HG03103 (cell line): ENCODE measurements around the gene KCNIP4.

Source experiments
- ATAC-seq: cut with Tn5 transposase; IDR thresholded peaks from one replicate; pipeline ENCODE4 v1.9.1; 2021; ENCODE audit warnings: low read depth; ENCODE audit not compliant: unreplicated experiment

Gene KCNIP4

DNA sequence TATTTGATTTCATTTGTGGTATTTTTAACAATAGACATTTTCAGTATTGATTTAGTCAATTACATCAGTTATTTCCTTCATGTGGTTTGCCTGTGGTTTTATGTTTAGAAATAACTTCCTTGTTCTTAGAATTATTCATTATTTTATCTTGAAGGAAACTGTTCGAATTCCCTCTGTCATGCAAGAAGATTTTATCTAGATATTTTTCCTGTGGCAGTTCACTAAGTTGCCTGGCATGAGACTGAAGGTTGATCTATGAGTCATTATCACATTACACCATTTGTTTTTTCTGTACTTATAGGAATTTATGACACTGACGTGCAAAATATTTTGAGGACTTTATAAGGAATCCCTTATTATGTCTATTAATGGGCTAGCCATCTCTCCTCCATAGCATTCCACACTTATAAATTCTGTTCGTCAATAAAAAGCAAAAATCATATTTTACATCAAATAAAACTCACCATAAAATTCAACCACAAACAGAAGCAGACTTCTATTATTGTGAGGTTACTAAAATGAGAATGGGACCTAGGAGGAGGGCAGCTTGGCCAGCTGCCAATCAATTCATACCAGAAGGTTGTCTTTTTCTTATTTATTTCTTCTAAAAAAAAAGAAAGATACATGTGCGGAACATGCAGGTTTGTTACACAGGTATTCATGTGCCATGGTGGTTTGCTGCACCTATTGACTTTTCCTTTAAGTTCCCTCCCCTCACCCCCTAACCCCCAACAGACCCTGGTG is 179.0 kb downstream of the KCNIP4 start:
- ATAC-seq = no peak

DNA sequence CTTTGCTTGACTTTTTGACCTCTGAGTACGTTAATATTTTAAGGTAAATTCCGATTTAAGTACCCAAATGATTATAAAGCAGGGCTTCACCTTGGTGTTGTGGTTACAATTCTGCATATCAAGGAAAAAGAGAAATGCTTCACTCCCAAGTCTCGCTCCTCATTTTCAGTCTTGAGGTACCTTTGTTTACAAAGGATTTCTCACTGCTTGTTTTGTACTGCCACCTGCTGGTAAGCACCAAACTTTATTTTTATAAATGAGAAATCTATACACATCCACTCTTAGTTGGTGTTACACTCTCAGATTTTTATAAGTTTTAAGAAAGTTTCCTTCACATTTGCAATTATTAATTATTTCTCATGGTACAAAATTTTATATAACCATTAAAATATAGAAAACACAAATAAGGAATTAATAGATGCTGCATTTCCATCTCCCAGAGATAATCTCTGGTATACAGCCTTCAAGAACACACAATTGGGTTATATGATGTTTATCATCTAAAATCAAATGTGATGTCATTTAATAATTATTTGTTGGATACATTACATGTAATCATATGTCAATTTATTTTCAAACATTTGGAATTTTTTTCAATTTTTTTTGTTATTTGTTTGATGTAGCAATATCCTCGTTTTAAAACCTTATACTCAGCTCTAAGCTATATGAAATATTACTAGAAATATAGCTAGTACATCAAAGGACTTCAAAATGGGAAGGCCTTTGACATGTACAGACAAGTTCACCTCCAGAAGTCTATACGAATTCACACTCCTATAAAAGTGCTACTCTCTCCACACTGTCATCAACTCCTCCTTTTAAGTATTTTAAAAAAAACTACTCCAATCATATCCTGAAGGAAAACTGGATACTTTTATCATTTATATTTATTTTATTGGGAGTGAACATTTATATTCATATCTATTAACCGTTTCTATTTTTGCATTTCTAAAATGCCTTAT is 179.9 kb downstream of the KCNIP4 start:
- ATAC-seq = no peak

DNA sequence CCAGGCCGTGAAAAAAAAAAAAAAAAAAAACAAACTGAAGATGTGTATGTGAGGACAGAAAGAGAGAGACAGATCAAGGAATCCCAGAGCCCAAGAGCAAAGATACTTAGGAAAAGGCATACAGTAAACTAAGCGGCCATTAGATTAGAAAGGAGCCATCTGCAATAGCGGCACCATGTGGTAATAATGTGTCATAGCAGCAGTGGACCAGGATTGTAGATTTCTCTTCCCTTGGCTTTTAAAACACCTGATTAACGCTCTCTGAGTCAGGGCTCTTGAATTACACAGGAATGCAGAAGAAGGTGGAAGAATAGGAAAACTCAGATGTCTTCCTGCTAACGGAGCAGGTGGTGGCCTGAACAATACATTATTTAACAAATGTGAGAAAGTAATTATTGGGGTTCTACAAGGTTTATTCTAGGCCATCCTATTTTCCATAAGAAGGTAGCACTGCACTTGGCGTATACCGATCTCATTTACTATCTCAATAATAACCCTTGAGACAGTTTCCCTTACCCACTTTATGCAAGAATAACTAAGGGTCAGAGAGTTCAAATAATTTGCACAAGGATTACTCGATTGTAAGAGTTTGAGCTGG is 182.7 kb downstream of the KCNIP4 start:
- ATAC-seq = peak; percentile 77

DNA sequence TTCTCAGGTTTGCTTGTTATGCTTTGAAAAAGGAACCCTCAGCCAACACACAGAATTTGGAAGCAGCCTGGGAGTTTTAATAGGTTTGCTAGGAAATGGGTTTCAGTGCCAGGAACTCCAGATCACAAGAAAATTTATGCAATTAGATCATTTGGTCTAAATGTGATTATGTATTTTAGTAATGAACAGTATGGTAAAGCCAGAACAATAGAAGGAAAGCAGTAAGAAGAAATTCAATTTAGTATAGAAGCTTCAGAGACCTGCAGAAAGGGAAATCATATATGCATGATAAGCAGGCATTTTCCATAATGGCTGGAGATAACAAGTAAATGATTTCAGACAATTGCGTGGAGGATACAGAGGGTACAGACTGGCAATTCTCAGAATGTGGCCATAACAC is 184.7 kb downstream of the KCNIP4 start:
- ATAC-seq = no peak

DNA sequence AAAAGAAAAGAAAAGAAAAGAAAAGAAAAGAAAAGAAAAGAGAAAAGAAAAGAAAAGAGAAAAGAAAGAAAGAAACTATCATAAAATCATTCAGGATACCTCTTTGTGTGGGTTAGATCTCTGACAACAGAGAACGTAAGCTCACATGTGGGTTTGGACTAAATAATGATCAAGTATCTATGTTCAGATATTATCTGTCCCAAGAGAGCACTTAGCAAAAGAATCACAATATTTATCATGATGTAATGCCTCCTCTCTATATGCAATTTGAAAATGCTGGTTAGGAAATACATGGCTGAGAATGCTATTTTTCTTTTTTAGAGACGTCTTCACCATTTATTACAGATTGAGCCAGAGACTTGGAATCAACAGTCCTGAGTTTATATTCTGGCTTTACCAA is 191.3 kb downstream of the KCNIP4 start:
- no peak for ATAC-seq

DNA sequence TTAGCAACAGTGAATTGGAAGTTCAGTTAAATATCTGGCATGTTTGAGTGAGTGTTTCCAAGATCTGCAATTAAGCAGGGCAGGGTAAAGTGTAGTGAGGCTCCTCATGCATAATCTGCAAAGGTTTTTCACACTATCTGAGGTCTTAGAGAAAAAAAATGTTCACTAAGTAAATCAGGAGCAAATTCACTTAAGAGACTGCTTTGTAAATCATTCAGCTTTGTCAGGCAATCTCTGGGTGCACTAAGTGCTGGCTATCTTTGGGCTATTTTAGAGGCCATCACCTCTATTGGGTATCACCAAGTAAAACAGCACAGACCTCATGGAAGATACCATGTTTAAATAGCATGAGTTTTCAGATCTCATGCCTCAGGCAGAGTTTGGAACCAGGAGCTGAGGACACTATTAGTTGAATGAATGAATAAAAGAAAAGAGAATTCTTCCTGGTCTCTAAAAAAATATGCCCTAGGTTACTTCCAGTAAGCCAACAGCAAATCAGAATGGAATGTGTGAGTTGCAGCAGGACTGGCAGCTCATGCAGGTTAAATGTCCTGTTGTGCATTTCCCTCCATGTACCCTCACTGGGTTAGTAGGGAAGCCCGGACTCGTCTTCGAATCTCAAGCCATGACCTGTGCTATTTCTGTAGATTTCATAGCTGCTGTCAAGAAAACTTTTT is 195.3 kb downstream of the KCNIP4 start:
- no peak for ATAC-seq

DNA sequence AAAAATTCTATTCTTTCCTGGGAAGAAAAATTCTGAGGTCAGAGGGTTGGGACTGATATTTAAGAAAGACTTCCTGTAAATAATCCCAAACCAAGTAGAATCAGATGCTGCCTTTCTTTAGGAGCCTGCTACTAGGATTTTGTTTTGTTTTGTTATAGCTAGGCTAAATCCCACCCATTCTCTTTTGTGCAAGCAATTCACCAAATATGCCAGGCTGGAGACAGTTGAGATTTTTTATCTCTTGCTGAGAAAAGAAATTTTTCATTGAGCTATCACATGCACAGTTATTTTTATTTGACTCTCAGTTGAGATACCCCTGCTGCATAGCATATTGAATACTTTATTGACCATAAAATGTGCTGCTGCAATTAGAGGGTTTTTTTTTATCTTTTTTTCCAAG is 196.0 kb downstream of the KCNIP4 start:
- no peak for ATAC-seq

DNA sequence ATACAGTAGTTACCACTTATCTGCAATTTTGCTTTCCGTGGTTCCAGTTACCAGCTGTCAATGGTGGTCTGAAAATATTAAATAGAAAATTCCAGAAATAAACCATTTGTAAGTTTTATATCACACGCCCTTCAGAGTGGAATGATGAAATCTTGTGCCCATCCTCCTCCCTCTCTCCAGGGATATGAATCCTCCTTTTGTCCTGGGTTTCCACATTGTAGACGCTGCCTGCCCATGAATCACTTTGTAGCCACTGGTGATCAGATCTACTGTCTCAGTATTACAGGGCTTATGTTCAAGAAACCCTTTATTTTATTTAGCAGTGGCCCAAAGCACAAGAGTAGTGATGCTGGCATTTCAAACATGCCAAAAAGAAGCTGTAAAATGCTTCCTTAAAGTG is 198.6 kb downstream of the KCNIP4 start:
- no peak for ATAC-seq

DNA sequence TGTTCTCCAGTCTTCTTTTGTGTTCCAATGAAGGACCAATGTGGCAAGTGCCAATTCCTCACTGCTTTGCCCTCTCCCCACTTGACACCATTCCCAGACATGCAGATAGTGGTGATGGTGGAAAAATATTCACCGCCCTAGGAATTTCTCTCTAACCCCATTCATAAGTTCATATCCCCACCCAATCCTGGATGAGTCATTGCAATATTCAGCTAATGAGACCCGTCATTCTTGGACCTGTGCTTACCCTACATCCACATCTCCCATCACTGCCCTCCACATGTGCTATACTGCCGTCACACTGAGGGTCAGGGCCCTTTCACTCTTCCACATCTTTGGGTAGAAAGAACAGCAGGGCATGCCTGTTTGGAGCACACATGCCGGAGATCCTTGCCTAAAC is 199.2 kb downstream of the KCNIP4 start:
- ATAC-seq = no peak

DNA sequence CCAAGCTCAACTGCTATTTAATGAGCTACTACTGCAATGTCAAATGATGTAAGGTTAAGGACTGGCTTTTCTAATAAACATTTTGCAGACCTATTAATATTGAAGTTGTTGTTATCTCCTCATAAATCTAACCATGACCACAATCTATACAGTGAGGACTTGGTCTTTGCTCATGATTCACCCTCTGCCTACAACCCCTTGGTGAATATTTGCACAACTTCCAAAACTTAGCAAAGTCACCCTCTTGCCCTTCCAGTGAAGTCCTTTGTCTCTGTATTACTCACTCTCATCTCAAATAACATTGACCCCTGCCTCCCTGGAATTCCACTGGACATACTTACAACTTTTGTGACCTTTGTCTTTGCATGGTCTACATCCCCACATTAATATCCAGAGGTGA is 204.5 kb downstream of the KCNIP4 start:
- no peak for ATAC-seq

DNA sequence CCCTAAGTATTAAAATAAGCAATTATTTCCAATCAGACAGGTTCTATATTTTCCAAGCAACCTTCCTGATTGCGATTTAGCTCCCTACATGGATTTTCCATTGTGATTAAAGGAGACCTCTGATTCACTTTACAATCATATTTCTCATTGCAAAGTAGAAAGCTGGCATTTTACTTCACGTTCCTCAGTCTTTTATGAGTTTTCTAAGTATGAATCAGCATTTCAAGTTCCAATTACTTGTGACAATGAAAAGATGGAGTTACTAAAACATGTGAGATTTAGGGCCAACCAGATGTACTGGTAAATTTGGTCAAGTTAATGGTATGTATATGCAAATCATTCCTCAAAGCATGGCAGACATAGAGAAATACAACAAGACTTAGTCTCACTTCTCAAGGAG is 206.2 kb downstream of the KCNIP4 start:
- no peak for ATAC-seq

DNA sequence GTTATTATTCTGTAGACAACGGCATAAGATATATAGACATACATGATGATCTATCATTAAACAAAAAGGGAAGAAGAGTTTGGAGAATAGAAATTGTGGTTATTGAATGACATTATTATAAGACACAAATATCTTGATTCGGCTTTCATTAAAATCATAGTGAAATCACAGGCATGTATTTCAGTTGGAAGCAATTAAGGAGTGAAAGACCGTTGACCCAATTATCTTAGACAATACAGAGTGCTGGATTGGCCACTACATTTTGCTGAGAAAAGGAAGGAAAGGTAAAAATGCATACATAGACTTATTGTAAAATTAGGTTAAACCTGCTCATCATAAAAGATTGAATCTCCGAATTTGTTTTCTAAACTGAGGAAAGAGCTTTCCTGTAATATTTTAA is 209.8 kb downstream of the KCNIP4 start:
- no peak for ATAC-seq

DNA sequence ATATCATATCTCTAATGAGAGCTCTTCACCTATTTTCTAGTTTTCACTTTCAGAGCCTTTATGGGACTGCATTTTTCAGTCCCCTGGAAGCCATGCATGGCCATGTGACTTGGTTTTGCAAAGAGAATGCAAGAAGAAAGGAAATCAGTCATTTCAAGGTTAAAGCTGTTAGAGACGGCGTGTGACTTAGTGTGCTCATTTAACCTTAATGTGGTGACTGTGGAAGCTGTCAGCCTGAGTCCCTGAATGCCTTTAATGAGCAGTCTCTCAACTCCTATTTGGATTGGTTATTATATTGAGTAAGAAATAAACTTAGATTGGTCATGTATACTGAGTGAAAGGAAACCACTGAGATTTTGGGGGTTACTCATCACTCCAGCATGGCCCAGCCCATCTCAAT is 212.7 kb downstream of the KCNIP4 start:
- no peak for ATAC-seq

DNA sequence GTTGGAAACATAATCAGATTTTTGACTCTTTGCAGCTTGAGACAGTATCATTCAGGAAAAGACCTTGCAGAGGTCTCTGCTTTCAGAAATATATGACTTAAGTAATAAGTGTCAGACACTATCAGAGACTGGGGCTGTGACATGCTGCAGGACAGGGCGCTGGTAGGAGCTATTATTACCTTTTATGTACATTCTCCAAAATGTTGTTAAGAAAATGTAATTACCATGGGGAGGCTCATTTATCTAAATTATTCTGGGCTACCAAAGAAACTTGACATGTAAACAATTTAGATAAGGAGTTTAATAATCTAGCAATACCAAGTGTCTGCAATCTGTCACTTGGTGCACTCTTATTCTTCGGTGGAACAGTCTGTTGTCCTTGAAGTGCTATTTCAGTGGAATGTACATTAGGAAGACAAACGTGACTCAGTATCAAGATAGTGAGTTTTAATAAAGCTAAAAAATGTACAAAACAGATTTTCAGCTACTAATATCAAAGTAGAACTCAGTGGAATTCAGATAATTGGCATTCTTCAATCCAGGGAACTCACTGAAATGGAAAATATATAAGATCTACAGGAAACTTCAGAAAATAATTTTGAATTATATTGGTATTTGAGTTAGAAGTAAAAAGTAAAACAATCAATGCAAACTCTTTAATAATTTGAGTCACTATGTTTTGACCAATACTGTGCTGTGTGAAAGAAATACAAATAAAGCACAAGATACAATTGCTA is 214.5 kb downstream of the KCNIP4 start:
- no peak for ATAC-seq

DNA sequence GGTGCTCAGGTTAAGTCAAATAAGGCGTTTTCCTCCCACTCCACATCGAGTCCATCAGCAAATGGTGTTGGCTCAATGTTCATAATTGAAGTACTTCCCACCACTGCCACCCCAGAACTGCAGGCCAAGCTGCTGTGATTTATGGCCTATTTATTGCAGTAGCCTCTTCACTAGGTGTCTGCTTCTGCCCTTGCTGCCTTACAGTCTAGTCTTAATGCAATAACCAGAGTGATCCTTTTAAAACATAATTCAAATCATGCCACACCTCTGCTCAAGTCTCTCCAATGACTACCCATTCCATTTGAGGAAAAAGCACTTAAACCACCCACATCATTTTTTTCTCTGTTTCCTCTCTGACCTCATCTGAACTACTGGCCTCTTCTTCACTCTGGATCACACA is 220.3 kb downstream of the KCNIP4 start:
- no peak for ATAC-seq

DNA sequence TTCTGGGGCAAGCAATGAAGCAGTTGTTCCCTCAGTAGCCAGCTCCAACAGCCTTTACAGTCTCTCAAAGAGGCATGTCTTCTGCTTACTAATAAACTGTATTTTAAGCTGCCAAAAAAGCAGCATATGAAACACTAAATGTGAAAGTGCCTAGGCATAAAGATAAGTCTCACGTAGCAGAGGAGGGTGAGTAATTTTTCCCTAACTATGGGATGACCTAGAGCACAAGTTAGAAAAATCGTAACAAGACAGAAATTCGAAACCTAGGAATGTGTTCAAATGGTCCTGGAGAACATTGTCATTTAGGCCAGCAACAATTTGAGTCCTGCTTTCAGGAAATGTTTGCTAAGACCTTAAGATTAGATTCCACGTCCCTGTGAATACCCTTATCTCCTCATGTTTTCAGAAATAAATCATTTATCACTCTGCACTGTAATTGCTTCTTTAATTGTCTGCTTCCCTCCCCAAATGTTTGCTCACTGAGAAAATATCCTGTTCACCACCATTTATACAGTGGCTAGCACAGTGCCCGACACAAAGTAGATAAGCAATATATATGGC is 222.2 kb downstream of the KCNIP4 start:
- ATAC-seq = no peak

DNA sequence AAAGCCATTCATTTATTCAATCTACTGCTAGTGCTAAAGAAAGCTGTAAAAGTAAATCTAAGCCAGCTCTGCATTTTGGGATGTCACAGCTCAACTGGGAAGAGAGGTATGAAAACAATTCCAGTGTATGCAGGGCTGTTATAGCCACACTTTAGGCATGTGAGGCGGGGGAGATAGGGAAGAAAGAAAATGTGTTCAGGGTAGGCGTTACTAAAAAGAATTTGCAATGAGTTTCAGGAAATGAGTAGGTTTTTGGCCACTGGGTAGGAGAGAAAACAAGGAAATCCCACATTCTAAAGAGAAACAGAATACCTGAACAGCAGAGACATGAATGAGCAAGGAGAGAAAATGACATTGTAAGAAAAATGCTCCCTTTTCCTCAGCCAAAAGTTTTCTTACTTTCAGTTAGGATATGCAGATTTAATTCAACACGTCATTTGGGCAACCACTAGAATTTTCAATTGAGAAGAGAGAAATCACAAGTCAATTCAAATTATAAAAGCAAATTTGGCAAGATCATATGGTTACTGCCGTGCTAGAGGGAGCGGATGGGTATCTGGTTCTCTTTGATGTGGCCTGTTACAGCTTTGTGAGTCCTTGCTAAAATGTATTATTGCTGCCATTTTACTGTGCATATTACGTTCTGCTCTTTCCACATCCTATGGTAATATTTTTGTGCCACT is 226.3 kb downstream of the KCNIP4 start:
- no peak for ATAC-seq

DNA sequence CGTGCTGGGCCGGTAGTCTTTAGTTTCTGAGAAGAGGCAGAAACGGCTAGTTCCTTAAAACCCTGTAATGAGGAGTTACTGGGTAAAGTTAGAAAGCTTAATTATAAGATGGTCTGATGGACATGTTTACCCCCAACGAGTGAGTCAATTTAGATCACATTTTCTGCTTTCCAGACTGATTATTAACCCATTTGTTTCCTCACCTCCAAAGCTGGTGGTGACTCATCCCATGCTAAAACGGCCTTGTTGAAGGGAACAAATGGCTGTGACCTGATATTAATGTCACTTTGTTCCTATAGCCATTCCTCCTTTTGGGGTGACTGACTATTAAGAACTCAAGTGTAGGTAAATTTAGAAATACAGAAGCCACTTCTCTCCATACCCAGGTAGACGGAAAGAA is 232.0 kb downstream of the KCNIP4 start:
- no peak for ATAC-seq

DNA sequence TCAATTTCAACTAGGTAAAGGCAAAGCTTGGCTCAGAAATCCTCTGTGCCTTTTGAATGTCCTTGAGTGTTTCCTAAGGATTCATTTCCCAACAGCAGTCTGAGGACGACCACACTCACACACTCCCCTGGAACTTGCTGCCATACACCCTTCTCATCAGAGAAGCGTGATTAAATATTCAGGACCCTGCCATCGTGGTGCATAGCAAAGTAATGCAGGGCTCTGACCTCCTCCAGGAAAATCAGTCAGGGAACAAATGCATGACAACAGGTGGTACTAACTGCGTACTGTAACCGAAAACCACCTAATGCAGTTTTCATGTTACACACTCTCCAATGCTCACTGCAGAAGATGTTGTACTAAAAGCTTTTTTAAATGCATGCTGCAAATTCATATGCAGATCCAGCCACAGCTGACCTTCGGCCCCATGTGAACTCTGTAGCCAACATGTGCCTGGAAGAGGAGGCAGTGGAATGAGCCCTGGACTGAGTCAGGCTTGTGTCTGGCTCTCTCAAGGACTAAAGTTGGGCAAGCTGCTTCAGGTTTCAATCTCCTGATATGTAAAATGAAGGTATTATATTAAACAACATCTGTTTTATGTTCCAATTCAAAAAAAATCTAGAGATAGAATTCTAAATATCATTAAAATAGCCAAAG is 238.3 kb downstream of the KCNIP4 start:
- no peak for ATAC-seq
